AG04449 (cell line): ENCODE results near the gene TRIM63.

Source experiments
- CTCF ChIA-PET: fragments of 350-600 bp; formaldehyde crosslinking; extraction: SDS; loops from one replicate; lab custom pipeline; 2021; ENCODE audit warnings: antibody characterized with exemption; lab: Yijun Ruan, JAX
- POLR2A ChIA-PET: fragments of 400-600, 350-600 bp; formaldehyde crosslinking; extraction: SDS; loops from one replicate; lab custom pipeline; 2020; ENCODE audit warnings: antibody characterized with exemption, inconsistent platforms; lab: Yijun Ruan, JAX
- DNase-seq: peaks from one replicate; pipeline ENCODE4 v3.0.0-alpha.2; 2010; ENCODE audit warnings: low read depth, low spot score
- H3K4me3 ChIP-seq: 2 replicates; pipeline ENCODE4 v1.5.1; 2011; ENCODE audit warnings: low read depth, mild to moderate bottlenecking, control low read depth, low read length
- TF ChIP-seq, protein P1 (sequence below): IDR thresholded peaks from one replicate; pipeline ENCODE4 v1.5.1; 2011; ENCODE audit warnings: mild to moderate bottlenecking, moderate library complexity, low read length, control low read depth, inconsistent platforms; ENCODE audit not compliant: insufficient read depth; ENCODE audit errors: missing control alignments

Gene TRIM63

DNA sequence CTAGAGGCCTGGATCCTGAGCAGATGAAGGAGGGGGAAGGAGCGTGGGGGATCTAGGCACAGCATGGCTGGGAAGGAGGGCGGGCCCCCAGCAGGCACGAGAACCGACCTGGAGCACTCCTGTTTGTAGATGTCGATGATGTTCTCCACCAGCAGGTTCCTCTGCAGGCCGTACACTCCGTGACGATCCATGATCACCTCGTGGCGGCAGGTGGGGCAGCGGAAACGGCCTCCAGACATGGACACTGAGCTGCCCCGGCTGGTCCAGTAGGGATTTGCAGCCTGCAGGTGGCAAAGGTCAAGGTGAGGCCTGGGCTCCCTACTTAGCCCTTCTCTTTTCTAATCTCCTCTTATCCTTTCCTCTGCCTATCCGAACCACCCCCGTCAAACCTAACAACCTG is 1.3 kb downstream of the TRIM63 start:
- ChIA-PET CTCF (interaction anchor here (1.2 to 4.0 kb wide), 4 partner anchors 12 to 171 kb away, joined by 3 to 14 read pairs (median 4); no protein-coding TSS in a partner anchor), POLR2A (interaction anchor here (0.7 kb wide), 1 partner anchor 17 kb away, joined by 3 read pairs; no protein-coding TSS in a partner anchor)

DNA sequence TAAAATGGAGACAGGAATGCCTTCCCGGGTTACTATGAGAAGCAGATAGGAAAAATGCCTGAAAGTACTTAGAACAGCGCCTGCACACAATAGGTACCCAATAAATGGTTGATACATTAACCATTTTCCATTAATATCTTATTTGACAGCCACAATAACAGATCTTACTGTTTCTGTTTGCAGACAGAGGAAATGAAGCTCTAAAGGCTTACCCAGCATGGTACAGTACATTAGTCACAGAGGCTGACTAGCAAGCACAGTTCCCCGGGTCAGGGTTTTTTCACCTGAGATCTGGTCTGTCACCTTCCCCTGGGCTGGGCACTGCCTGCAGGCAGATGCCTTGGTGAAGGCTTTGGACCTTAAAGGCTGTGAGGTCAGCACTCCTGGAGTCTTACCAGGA is 2.9 kb downstream of the TRIM63 start:
- TF ChIP-seq, protein P1, sequence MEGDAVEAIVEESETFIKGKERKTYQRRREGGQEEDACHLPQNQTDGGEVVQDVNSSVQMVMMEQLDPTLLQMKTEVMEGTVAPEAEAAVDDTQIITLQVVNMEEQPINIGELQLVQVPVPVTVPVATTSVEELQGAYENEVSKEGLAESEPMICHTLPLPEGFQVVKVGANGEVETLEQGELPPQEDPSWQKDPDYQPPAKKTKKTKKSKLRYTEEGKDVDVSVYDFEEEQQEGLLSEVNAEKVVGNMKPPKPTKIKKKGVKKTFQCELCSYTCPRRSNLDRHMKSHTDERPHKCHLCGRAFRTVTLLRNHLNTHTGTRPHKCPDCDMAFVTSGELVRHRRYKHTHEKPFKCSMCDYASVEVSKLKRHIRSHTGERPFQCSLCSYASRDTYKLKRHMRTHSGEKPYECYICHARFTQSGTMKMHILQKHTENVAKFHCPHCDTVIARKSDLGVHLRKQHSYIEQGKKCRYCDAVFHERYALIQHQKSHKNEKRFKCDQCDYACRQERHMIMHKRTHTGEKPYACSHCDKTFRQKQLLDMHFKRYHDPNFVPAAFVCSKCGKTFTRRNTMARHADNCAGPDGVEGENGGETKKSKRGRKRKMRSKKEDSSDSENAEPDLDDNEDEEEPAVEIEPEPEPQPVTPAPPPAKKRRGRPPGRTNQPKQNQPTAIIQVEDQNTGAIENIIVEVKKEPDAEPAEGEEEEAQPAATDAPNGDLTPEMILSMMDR: no peak
- H3K4me3 ChIP-seq: no peak overlapping the region
- no peak for DNase-seq
- ChIA-PET CTCF (interaction anchor here (0.8 to 4.0 kb wide), 5 partner anchors 9 to 169 kb away, joined by 3 to 14 read pairs (median 5); no protein-coding TSS in a partner anchor), POLR2A (no interaction called here)

More for the DNA sequence above, 1.3 kb downstream of the TRIM63 start:
- TF ChIP-seq, protein P1: no peak
- H3K4me3 ChIP-seq: no peak overlapping the region
- no peak for DNase-seq

DNA sequence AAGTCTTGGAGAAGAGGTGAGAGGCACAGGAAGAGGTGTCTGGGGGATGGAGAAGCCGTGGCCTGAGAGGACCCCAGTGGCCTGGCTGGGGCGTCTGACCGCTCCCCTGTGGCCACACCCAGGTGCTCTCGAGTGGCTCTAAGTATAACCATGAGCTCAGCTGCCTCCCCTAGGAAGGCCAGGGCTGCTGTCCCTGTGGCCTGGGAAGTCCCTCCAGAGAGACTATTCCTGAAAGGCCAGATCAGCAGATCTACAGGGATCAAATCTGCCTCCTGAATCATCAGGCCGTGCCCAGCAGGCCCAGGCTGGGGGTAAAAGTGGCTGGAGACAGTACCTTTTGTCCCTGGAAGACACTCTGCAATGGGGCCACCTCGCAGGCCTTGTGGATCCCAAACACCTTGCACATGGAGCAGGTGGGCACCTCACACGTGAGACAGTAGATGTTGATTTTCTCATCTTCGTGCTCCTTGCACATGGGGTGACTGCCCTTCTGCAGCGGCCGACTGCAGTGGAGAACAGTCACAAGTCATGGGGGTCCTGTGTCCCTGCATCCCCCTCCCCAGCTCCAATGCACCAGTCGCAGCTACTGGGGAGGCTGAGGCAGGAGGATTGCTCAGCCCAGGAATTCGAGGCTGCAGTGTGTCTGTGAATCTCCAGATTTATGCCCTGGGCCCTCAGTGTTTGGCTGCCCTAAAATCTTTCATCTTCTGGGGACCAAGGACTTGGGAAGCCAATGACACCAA is 6.4 kb downstream of the TRIM63 start:
- TF ChIP-seq, protein P1: no peak
- no peak overlapping the region for H3K4me3 ChIP-seq
- no peak for DNase-seq
- ChIA-PET POLR2A (no interaction called here), CTCF (interaction anchor here (1.2 to 1.5 kb wide), 2 partner anchors 9 to 303 kb away, joined by 3 to 4 read pairs; no protein-coding TSS in a partner anchor)

DNA sequence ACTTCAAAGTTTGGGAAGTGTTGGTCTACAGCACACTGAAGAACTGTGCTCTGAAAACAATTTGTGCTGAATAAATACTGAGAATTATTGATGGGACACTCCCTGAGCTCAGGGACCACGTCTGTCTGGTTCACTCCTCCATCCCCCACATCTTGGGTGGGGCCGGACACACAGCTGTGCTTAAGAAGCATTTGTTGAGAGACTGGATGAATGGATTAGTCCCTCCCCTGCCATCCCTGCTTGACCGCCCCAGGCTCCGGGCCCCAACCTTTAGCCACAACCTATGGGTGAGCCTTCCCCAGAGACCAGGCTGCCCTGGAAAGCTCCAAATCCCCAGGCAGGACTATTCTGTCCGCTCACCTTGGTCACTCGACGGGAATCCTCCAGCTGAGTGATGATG is 7.5 kb downstream of the TRIM63 start:
- no peak overlapping the region for H3K4me3 ChIP-seq
- TF ChIP-seq, protein P1: no peak
- POLR2A ChIA-PET: no interaction called here
- CTCF ChIA-PET: interaction anchor here (1.2 to 1.6 kb wide), 4 partner anchors 23 to 304 kb away, joined by 3 to 6 read pairs (median 4); no protein-coding TSS in a partner anchor
- no peak for DNase-seq

DNA sequence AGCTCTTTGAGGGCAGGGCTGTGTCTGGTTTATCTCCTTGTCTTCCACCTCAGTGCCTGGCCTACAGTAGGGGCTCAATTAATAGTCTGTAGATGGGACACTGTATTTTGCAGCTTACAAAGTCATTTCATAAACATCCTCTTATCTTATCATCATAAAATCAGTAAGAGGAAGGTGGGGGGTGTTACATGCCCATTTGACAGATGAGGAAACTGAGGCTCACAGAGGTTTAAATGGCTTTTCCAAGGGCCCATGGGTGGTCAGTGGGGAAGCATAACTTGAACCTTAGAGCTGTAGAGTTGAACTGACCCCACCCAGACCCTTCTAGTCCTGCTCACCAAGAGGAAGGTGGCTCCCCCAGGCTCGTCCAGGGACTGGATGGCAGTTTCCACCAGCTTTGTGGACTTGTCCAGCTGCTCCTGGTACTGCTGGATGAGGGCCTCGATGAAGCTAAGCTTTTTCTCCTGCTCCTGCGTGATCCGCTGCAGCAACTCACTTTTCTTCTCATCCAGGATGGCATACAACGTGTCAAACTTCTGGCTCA is 9.3 kb downstream of the TRIM63 start:
- ChIA-PET POLR2A (no interaction called here), CTCF (interaction anchor here (0.8 to 1.5 kb wide), 3 partner anchors 22 to 87 kb away, joined by 3 to 5 read pairs (median 3); no protein-coding TSS in a partner anchor)
- no peak for DNase-seq
- TF ChIP-seq, protein P1: no peak
- no peak overlapping the region for H3K4me3 ChIP-seq

DNA sequence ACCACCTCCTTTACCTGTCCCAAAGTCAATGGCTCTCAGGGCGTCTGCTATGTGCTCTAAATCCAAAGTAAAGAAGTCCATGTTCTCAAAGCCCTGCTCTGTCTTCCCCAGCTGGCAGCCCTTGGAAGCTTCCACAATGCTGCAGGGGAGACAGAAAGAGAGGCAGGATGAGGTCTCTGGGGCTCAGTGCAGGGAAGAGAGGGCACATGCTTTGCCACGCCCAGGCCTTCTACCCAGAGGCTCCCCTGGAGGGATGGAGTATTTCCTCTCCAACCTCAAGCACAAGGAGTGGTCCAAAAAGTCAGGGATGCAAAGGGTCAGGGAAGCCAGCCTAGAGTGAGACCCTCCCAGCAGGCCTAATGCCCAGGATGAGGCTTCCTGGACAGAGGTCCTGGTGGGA is 10.2 kb downstream of the TRIM63 start:
- POLR2A ChIA-PET: no interaction called here
- TF ChIP-seq, protein P1: no peak
- H3K4me3 ChIP-seq: no peak overlapping the region
- DNase-seq: no peak
- CTCF ChIA-PET: interaction anchor here (1.5 to 1.6 kb wide), 2 partner anchors 88 to 162 kb away, joined by 4 to 5 read pairs; no protein-coding TSS in a partner anchor
